Skeletal muscle satellite cell (primary cell): Measurements from ENCODE around the gene STRIP1.

Experiments
- H3K27me3 ChIP-seq: 2 replicates; pipeline ENCODE4 v1.7.0; 2013; ENCODE audit warnings: low read length; ENCODE audit not compliant: control insufficient read depth, insufficient read depth
- H3K36me3 ChIP-seq: 2 replicates; pipeline ENCODE4 v1.7.0; 2013; ENCODE audit warnings: mild to moderate bottlenecking, control low read depth, low read length; ENCODE audit not compliant: insufficient read depth
- H3K4me1 ChIP-seq: 2 replicates; pipeline ENCODE4 v1.7.0; 2013; ENCODE audit warnings: low read length; ENCODE audit not compliant: control insufficient read depth, insufficient read depth
- H3K4me2 ChIP-seq: 2 replicates; pipeline ENCODE4 v1.7.0; 2013; ENCODE audit warnings: mild to moderate bottlenecking, low read length
- H3K4me3 ChIP-seq: 2 replicates; pipeline ENCODE4 v1.7.0; 2013; ENCODE audit warnings: low read length
- H3K9ac ChIP-seq: 2 replicates; pipeline ENCODE4 v1.7.0; 2013; ENCODE audit warnings: mild to moderate bottlenecking, low read depth, low read length, moderate library complexity
- H3K9me3 ChIP-seq: replicated peaks from 2 replicates; pipeline ENCODE4 v1.7.0; 2013; ENCODE audit warnings: mild to moderate bottlenecking, control low read depth, low read length

The STRIP1 gene

DNA sequence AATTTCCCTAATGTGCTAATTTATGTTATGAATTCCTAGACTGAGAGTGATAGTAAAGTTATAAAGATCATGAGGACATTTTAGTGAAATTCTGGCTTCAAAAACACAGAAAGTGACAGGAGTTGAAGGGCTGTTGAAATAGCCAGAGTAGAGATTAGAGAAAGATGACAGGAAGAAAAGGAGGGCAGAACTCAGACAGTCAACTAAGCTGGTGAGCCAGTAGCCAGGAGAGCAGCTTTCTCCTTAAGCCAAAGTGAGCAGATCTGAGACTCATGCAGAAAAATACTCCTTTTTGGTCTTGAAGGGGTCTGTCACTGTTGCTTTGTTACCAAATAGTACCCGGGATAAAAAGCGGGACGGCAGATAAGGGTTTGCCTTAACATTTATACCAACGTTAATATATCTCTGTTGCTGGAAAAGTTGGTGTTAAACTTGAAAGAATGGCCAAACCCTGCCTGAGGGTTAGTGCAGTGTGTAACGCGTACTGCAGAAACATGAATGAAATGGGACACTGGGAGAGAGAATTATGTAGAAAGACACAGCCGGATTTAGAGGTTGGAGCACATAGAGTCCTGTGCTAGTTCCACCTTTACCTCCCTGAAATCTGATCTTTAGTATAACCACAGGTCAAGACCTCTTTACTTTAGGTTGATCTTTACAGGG lies 37.1 kb upstream of the STRIP1 start:
- H3K27me3 ChIP-seq: no peaks in the 10 kb centered on the region
- H3K4me3 ChIP-seq: no peak overlapping the region
- H3K9ac ChIP-seq: no peak overlapping the region
- H3K4me1 ChIP-seq: peaks cover 22% of the 10 kb centered on the region
- H3K9me3 ChIP-seq: no peaks in the 10 kb centered on the region
- no peak overlapping the region for H3K4me2 ChIP-seq
- H3K36me3 ChIP-seq: peaks cover 10% of the 10 kb centered on the region

DNA sequence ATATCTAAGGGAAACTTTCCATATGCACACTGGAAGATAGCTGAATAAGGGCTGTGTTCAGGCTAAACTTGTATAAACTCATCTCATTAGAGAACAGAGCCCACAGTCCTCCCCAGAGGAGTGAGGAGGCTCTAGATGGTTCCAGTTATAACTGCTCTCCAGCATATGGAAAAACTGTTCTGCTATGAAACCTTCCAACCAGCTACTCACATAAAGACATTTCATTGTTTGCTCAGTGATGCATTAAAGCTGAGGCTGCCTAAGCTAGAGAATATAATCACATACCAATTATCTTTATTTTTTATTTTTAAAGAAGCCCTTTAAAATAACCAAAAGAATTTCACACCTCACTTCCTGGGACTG lies 36.6 kb upstream of the STRIP1 start:
- Histone ChIP-seq H3K4me1 (peaks cover 27% of the 10 kb centered on the region), H3K36me3 (peaks cover 10% of the 10 kb centered on the region), H3K27me3 (no peaks in the 10 kb centered on the region), H3K4me2 (no peak overlapping the region), H3K9me3 (no peaks in the 10 kb centered on the region), H3K4me3 (no peak overlapping the region), H3K9ac (no peak overlapping the region)

DNA sequence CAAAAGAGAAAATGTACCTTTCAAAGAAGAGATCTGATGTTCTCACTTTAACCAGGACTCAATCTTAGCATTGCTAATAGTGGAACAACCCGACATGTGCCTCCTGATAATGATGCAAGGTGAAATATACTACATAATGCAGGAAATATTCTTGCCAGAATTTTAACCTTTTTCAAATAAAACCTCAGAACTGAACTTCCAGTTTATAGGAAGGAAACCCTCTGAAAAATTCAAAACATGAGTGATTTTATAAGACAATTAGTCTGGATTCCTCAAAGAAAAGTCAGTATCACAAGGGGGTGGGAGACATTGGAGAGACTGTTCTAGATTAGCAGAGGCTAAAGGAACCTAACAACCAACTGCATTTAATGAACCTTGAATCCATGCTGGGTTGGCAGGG lies 31.7 kb upstream of the STRIP1 start:
- no peak overlapping the region for H3K4me3 ChIP-seq
- H3K9me3 ChIP-seq: no peaks in the 10 kb centered on the region
- H3K36me3 ChIP-seq: no peaks in the 10 kb centered on the region
- peak overlapping the region; percentile 74 for H3K4me2 ChIP-seq
- peaks cover 48% of the 10 kb centered on the region for H3K4me1 ChIP-seq
- no peaks in the 10 kb centered on the region for H3K27me3 ChIP-seq
- H3K9ac ChIP-seq: no peak overlapping the region

DNA sequence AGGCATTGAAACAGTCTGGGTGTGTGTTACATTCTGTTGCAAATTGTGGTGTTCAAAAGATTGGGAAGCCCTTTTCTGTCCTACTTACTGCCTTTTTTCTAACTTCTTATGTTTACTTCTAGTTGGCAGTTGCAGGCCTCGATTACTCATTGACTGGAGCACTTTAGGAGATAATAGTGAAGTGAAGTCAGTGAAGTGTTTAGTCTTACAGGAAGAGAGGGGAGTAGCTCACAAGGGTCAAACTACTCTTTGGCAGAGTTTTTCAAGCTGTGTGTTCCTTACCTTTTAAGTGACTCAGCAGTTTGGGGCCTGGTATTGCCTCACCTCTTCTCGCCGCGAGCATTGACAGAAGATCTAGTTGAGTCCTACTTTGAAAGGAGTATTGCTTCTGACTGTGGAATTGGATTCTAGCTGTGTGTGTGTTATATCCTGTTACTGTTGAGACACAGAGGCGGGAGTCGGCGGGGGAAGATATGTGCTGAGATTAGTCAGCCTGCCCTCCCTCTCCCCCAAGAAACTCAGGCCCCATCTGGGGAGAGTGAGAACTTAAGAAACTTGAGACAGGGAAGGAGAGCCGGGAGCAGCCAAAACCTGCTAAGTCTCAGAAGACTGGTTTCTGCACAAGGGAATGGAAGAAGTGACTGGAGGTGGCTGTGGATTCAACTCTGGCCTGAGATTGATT lies 30.5 kb upstream of the STRIP1 start:
- peak overlapping the region; percentile 54 for H3K4me3 ChIP-seq
- no peaks in the 10 kb centered on the region for H3K9me3 ChIP-seq
- no peaks in the 10 kb centered on the region for H3K27me3 ChIP-seq
- peaks cover 48% of the 10 kb centered on the region for H3K4me1 ChIP-seq
- no peaks in the 10 kb centered on the region for H3K36me3 ChIP-seq
- H3K4me2 ChIP-seq: peak overlapping the region; percentile 74
- H3K9ac ChIP-seq: peak overlapping the region; percentile 59

DNA sequence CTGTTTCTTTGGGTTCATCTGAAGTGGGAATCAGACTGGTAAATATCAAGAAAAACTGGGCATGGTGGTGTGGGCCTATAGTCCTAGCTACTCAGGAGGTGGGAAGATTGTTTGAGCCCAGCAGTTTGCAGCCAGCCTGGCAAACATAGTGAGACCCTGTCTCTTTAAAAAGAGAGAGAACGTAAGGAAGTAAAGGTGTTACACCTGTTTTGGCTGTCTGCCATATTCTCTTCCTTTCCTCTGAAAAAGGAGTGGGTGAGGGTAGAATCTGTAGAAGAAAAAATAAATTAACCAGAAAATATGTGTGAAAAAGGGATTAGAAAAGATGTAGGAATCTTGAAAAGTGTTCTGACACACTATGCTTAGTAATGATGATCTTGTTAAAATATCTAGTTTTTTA lies 29.8 kb upstream of the STRIP1 start:
- H3K9ac ChIP-seq: peak overlapping the region; percentile 59
- peak overlapping the region; percentile 54 for H3K4me3 ChIP-seq
- peak overlapping the region; percentile 74 for H3K4me2 ChIP-seq
- peaks cover 48% of the 10 kb centered on the region for H3K4me1 ChIP-seq
- no peaks in the 10 kb centered on the region for H3K9me3 ChIP-seq
- H3K36me3 ChIP-seq: peaks cover 7% of the 10 kb centered on the region
- H3K27me3 ChIP-seq: no peaks in the 10 kb centered on the region

DNA sequence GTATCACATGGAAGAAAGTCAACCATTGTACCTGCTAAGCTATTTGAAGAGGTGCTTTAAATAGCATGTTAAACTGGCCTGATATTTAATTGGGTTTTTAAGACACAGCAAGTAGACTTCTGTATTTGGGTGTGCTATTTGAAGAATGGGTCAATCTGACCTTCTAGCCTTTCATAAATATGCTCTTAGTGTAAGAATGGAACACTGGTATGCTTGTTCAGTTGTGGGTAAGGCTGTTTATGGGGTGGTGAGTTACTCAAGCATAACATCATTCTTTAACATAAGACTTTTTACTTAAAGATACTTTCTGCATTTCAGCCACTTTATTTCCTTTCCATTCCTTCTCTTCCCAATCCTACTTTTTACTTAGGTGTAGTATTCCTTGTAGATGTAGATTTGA lies 28.5 kb upstream of the STRIP1 start:
- H3K4me1 ChIP-seq: peaks cover 48% of the 10 kb centered on the region

DNA sequence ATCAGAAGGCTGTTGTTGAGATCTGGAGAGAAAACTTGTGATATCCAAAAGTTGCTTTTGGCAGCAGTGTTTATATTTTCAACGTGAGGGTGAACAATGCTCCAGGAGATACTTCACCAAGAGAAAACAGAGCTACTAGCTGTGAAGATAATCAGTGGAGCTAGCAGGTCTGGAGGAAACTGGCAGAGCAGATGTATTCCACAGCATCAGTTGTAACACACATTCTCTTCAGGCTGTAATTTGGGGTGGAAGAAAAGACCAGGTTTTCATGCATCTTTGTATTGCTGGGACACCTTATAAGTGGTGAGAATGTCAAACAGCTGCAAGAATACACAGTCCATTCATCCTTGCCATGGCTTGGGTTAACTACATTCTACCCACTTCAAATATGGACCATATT lies 27.9 kb upstream of the STRIP1 start:
- Histone ChIP-seq H3K4me1 (peaks cover 48% of the 10 kb centered on the region), H3K9ac (no peak overlapping the region), H3K4me3 (no peak overlapping the region)

More for the DNA sequence above, 28.5 kb upstream of the STRIP1 start:
- H3K9ac ChIP-seq: no peak overlapping the region
- H3K36me3 ChIP-seq: peaks cover 21% of the 10 kb centered on the region
- no peaks in the 10 kb centered on the region for H3K9me3 ChIP-seq
- H3K27me3 ChIP-seq: no peaks in the 10 kb centered on the region
- peak overlapping the region; percentile 14 for H3K4me3 ChIP-seq
- H3K4me2 ChIP-seq: peak overlapping the region; percentile 74

DNA sequence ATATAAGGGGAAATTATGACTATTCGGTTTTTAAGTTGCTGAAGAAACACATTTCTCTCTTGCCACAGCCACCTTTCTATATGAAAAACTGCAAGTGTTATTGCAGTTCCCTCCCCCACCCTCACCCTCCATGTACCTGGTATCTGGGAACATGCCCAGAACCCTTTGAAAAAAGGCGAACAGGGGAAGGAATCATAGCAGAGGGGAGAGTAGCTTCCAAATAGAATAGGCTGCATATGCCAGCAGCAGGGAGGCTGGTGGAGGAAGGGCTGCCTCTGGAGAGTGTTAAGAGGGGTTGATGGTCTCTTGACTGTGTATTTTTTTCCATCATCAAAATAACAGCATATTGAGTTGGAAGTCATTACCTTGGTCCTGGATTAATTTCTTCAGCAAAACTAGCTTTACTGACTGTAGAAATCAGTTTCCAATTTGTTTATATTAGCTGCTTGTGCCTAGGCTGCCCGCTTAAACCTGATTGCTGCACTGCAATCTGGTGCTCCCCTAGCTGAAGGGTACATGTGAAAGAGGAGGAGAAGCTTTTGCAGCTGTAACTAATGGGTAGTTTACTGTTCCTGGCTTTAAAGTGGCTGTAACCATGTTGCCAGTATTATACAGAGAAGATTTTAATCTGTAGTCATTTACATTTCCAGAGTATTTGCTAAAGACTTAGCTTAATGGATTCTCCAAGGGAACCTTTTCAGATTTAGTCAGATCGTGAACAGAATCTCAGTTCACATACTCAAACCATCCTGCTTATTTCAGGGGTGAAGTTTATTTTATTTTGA lies 27.2 kb upstream of the STRIP1 start:
- H3K9ac ChIP-seq: no peak overlapping the region
- peaks cover 46% of the 10 kb centered on the region for H3K4me1 ChIP-seq
- no peak overlapping the region for H3K4me2 ChIP-seq
- peaks cover 32% of the 10 kb centered on the region for H3K36me3 ChIP-seq
- no peaks in the 10 kb centered on the region for H3K9me3 ChIP-seq
- no peak overlapping the region for H3K4me3 ChIP-seq
- no peaks in the 10 kb centered on the region for H3K27me3 ChIP-seq

More for the DNA sequence above, 27.9 kb upstream of the STRIP1 start:
- no peaks in the 10 kb centered on the region for H3K9me3 ChIP-seq
- peak overlapping the region; percentile 16 for H3K4me2 ChIP-seq
- peaks cover 26% of the 10 kb centered on the region for H3K36me3 ChIP-seq
- no peaks in the 10 kb centered on the region for H3K27me3 ChIP-seq

DNA sequence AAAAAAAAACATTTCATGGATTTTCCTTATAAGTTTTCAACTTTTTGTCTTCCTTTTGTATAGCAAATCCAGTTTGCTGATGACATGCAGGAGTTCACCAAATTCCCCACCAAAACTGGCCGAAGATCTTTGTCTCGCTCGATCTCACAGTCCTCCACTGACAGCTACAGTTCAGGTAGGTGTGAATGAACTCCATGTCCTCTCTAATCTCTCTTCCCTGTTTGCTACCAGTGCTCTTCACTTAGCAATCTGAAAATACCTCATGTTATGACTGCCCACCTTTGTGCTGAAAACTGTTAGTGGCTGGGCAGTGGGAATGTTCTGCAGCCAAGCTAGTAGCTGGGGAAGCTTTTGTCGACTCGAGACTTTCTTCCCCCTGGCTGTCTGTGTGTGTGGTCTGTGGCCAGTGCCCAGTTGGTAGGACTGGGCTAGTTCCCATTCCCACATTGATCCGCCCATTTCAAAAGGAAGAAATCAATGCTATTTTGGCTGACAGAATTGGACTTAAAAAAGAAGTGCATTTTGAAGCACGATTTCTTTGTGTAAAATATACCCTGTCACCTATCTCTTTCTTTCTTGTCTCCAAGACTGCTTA lies 25.4 kb upstream of the STRIP1 start:
- Histone ChIP-seq H3K4me3 (no peak overlapping the region), H3K9ac (no peak overlapping the region), H3K27me3 (no peaks in the 10 kb centered on the region), H3K9me3 (no peaks in the 10 kb centered on the region), H3K4me2 (no peak overlapping the region), H3K36me3 (peaks cover 43% of the 10 kb centered on the region), H3K4me1 (peaks cover 28% of the 10 kb centered on the region)

DNA sequence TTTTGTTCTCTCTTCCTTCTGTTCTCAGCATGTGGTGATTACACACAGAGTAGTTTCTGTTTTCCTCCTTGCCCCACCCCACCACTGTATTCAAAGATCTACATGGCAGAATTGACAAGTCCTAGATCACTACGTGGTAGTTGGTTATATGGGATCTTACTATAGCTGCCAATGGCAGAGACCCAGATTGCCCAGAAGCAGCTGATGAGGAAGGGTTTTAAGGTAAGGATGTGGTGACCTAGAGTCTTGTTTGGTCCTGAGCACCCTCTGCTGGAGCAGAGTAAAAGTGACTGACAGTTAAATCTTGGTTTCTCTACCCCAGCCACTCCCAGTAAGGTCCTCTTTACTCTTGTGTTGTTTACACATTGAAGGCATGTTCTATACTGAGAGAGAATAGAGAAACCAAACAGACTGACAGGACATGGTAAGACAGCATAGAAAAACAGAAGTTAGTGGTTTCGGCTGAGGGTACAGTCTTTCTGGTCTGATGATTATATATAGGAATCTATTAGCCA lies 22.8 kb upstream of the STRIP1 start:
- peaks cover 64% of the 10 kb centered on the region for H3K36me3 ChIP-seq
- H3K9ac ChIP-seq: no peak overlapping the region
- H3K4me1 ChIP-seq: peaks cover 2% of the 10 kb centered on the region
- no peaks in the 10 kb centered on the region for H3K27me3 ChIP-seq
- no peaks in the 10 kb centered on the region for H3K9me3 ChIP-seq
- H3K4me3 ChIP-seq: no peak overlapping the region
- H3K4me2 ChIP-seq: no peak overlapping the region

DNA sequence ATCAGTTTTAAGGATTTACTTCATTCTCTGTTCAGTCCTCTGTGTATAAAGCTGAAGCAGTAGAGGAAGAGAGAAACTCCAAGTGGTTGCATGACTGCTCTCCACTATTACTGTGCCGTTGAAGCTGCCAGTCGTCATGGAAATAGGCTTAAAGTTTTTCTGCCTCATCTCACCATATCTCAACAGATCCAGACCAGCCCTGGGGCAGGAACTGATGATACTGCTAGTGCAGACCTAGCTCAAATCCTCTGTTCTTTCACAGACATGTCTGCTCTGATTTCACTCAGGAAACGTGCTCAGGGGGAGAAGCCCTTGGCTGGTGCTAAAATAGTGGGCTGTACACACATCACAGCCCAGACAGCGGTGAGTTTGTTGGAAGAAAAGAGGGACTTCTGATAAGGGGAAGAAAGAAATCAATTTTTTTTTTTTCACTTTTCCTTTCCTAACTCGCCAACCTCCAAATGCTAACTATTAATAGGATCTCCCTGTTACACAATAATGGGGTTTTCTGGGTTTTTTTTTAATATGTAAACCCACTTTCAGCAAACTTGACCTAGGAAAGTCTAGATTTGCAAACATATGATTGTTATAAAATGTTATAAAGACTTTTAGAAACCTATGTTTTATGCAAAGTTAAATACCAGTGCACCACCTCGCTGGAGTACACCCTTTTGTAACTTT lies 22.2 kb upstream of the STRIP1 start:
- peaks cover 71% of the 10 kb centered on the region for H3K36me3 ChIP-seq
- H3K4me3 ChIP-seq: no peak overlapping the region
- no peaks in the 10 kb centered on the region for H3K4me1 ChIP-seq
- H3K27me3 ChIP-seq: no peaks in the 10 kb centered on the region
- H3K9me3 ChIP-seq: no peaks in the 10 kb centered on the region
- no peak overlapping the region for H3K4me2 ChIP-seq
- no peak overlapping the region for H3K9ac ChIP-seq
